Peyer's patch (tissue), 4 donors: ENCODE measurements around the gene GPR108.

Experiments
- POLR2A ChIP-seq, 2 donors: fragments of 450-650 bp; IDR thresholded peaks; one replicate each; pipeline ENCODE4 v1.5.1; 2017; ENCODE audit warnings: antibody characterized with exemption in 2 of 2, mild to moderate bottlenecking in 2 of 2, moderate library complexity in 2 of 2
- TF ChIP-seq, protein P1 (sequence below), 6 experiments: fragments of 450-650 bp in 4 of 6; fragments of 200-600 bp in 2 of 6; sonication (generic) in 1 of 6; IDR thresholded peaks; one replicate each; pipeline ENCODE4 v1.5.1; 2017 to 2019; ENCODE audit warnings: antibody characterized with exemption in 6 of 6, mild to moderate bottlenecking in 3 of 6, moderate library complexity in 1 of 6

DNA sequence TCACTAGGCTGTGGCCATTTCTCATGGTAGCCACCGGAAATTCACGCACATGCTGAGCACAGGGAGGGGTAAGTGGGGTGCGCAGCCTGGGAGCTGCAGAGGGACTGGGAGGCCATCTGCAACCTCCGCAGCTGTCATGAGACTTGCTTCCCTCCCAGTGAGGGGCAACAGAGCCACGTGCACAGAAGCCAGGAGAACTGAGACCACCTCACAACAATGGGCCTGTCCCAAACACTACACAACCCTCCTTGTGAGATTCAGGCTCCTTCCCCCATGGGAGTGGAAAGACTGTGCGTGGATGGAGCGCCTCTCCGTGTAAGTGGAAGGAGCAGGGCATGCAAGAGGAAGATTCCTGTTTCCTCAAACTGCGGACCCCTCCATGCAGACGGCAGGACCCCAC, 25.8 kb downstream of the GPR108 start:
- TF ChIP-seq, protein P1, sequence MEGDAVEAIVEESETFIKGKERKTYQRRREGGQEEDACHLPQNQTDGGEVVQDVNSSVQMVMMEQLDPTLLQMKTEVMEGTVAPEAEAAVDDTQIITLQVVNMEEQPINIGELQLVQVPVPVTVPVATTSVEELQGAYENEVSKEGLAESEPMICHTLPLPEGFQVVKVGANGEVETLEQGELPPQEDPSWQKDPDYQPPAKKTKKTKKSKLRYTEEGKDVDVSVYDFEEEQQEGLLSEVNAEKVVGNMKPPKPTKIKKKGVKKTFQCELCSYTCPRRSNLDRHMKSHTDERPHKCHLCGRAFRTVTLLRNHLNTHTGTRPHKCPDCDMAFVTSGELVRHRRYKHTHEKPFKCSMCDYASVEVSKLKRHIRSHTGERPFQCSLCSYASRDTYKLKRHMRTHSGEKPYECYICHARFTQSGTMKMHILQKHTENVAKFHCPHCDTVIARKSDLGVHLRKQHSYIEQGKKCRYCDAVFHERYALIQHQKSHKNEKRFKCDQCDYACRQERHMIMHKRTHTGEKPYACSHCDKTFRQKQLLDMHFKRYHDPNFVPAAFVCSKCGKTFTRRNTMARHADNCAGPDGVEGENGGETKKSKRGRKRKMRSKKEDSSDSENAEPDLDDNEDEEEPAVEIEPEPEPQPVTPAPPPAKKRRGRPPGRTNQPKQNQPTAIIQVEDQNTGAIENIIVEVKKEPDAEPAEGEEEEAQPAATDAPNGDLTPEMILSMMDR (IDR thresholded peaks at IDR 0.05): no peak
- no peak for TF ChIP-seq POLR2A (IDR thresholded peaks at IDR 0.05)
